Testis (tissue), 2 donors: Measurements from ENCODE around the gene OTOP3.

Experiments used
- POLR2A ChIP-seq: fragments of 450-650 bp; IDR thresholded peaks from one replicate; pipeline ENCODE4 v1.6.1; 2017; ENCODE audit warnings: antibody characterized with exemption, mild to moderate bottlenecking, moderate library complexity
- TF ChIP-seq, protein P1 (sequence below), 3 experiments: fragments of 450-650 bp in 2 of 3; fragments of 200-600 bp in 1 of 3; sonication (generic) in 1 of 3; IDR thresholded peaks; one replicate each; pipeline ENCODE4 v1.5.1; 2016 to 2019; ENCODE audit warnings: antibody characterized with exemption in 3 of 3, mild to moderate bottlenecking in 2 of 3, moderate library complexity in 1 of 3

DNA sequence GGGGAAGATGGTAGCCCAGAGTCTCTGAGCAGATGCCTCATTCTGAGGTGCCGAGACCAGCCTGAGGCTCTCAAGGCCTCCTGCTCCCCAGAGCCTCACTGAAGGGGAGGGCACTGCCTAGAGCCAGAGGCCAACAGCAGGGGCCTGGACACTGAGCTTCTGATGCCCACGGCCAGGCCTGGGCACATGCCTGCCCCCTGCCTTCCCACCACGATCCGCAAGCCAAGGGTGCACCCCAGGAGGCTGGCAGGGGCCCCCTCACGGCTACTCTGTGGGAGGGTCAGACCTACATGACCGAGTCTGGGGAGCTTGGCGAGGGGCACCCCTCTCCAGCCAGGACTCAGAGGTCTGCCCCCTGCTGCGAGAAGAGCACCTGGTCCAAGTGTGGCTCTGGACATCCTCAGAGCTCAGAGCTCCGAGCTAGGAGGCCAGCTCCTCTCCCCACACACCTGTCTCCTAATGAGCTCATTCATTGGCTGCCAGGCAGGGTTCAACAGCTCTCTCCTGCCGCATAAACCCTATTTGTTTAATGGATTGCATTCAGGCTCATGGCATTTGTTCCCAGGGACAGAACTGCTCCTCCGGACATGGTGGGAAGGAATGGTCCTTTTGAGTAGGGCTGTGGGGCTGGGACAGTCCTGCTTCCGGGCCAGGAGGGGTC, 13.9 kb downstream of the OTOP3 start:
- TF ChIP-seq, protein P1, sequence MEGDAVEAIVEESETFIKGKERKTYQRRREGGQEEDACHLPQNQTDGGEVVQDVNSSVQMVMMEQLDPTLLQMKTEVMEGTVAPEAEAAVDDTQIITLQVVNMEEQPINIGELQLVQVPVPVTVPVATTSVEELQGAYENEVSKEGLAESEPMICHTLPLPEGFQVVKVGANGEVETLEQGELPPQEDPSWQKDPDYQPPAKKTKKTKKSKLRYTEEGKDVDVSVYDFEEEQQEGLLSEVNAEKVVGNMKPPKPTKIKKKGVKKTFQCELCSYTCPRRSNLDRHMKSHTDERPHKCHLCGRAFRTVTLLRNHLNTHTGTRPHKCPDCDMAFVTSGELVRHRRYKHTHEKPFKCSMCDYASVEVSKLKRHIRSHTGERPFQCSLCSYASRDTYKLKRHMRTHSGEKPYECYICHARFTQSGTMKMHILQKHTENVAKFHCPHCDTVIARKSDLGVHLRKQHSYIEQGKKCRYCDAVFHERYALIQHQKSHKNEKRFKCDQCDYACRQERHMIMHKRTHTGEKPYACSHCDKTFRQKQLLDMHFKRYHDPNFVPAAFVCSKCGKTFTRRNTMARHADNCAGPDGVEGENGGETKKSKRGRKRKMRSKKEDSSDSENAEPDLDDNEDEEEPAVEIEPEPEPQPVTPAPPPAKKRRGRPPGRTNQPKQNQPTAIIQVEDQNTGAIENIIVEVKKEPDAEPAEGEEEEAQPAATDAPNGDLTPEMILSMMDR (IDR thresholded peaks at IDR 0.05), result no peak
- no peak for TF ChIP-seq POLR2A
